SK-N-SH treated with all-trans-retinoic acid at 6 μM for 48 hours (cell line): ENCODE results near the gene PBX1.

Experiments
- ARNTL ChIP-seq: fragments of 450-650 bp; formaldehyde crosslinking; IDR thresholded peaks from 2 replicates; pipeline ENCODE4 v1.5.0; 2020; ENCODE audit warnings: low read depth, mild to moderate bottlenecking, moderate library complexity, borderline replicate concordance
- CSDC2 ChIP-seq: fragments of 250-450 bp; sonication (Bioruptor Pico); IDR thresholded peaks from 2 replicates; pipeline ENCODE4 v1.5.0; 2020; ENCODE audit warnings: mild to moderate bottlenecking, moderate library complexity
- CSRNP3 ChIP-seq: fragments of 250-450 bp; sonication (Bioruptor Pico); IDR thresholded peaks from 2 replicates; pipeline ENCODE4 v1.5.1; 2021; ENCODE audit warnings: mild to moderate bottlenecking, moderate library complexity
- ESRRG ChIP-seq: fragments of 250-450 bp; sonication (Bioruptor Pico); IDR thresholded peaks from 2 replicates; pipeline ENCODE4 v1.6.1; 2021; ENCODE audit warnings: mild to moderate bottlenecking
- OSR1 ChIP-seq: fragments of 250-450 bp; sonication (Bioruptor Pico); IDR thresholded peaks from 2 replicates; pipeline ENCODE4 v1.8.0; 2022; ENCODE audit warnings: moderate library complexity, mild to moderate bottlenecking, inconsistent platforms
- PATZ1 ChIP-seq: fragments of 250-450 bp; sonication (Bioruptor Pico); IDR thresholded peaks from 2 replicates; pipeline ENCODE4 v1.8.0; 2020; ENCODE audit warnings: mild to moderate bottlenecking, moderate library complexity, borderline replicate concordance
- POU6F1 ChIP-seq: fragments of 250-450 bp; sonication (Bioruptor Pico); IDR thresholded peaks from 2 replicates; pipeline ENCODE4 v1.8.0; 2021; ENCODE audit warnings: low read depth, mild to moderate bottlenecking, moderate library complexity, borderline replicate concordance
- PPARA ChIP-seq: fragments of 250-450 bp; sonication (Bioruptor Pico); IDR thresholded peaks from 2 replicates; pipeline ENCODE4 v1.5.0; 2020; ENCODE audit warnings: mild to moderate bottlenecking, borderline replicate concordance
- TCF4 ChIP-seq: fragments of 250-450 bp; sonication (Bioruptor Pico); IDR thresholded peaks from 2 replicates; pipeline ENCODE4 v1.8.0; 2021; ENCODE audit warnings: mild to moderate bottlenecking, moderate library complexity, borderline replicate concordance
- TOX ChIP-seq: fragments of 250-450 bp; sonication (Bioruptor Pico); IDR thresholded peaks from 2 replicates; pipeline ENCODE4 v1.8.0; 2021; ENCODE audit warnings: mild to moderate bottlenecking, moderate library complexity, borderline replicate concordance
- ZFP3 ChIP-seq: fragments of 250-450 bp; sonication (Bioruptor Pico); IDR thresholded peaks from 2 replicates; pipeline ENCODE4 v1.5.0; 2020; ENCODE audit warnings: mild to moderate bottlenecking, moderate library complexity
- ZFP30 ChIP-seq: fragments of 450-650 bp; formaldehyde crosslinking; IDR thresholded peaks from 2 replicates; pipeline ENCODE4 v1.5.0; 2022; ENCODE audit warnings: mild to moderate bottlenecking, moderate library complexity

- TF ChIP-seq ARNTL (CRISPR knock-in tag) = no peak
- no peak for TF ChIP-seq ZFP30 (CRISPR knock-in tag)
- no peak for TF ChIP-seq POU6F1 (CRISPR knock-in tag)
- no peak for TF ChIP-seq PATZ1 (CRISPR knock-in tag)
- no peak for TF ChIP-seq ESRRG (CRISPR knock-in tag)
- no peak for TF ChIP-seq OSR1 (CRISPR knock-in tag)
- no peak for TF ChIP-seq CSRNP3 (CRISPR knock-in tag)
- no peak for TF ChIP-seq CSDC2 (CRISPR knock-in tag)
- no peak for TF ChIP-seq PPARA (CRISPR knock-in tag)
- TF ChIP-seq TCF4 (CRISPR knock-in tag) = no peak
- TF ChIP-seq TOX (CRISPR knock-in tag) = no peak
- TF ChIP-seq ZFP3 (CRISPR knock-in tag) = no peak
These were observed 282.9 kb downstream of the PBX1 start for GRCh38 chr1:164841702-164842465.
